Endothelial cell of umbilical vein (primary cell): Measurements from ENCODE around the gene FILIP1. TPM values are rescaled to one million over a fixed set of nuclear protein-coding genes. Genes with fewer than 3 reads are reported as not detected.

Experiments
- BruUV-seq: library from RNA; stranded (reverse); fragments of 400-500 nt; replicated peaks from 2 replicates; lab custom pipeline; 2021; lab: Mats Ljungman, UMichigan
- CTCF ChIA-PET: fragments of 300-600, 350-600 bp; sonication (Branson Sonifier 250); formaldehyde crosslinking; loops from one replicate; lab custom pipeline; 2021; ENCODE audit warnings: antibody characterized with exemption, inconsistent platforms; lab: Charles Lee
- POLR2A ChIA-PET: fragments of 300-600, 350-600 bp; sonication (Branson Sonifier 250); formaldehyde crosslinking; loops from one replicate; lab custom pipeline; 2021; ENCODE audit warnings: antibody characterized with exemption, inconsistent platforms; lab: Charles Lee
- DNase-seq: peaks from one replicate; pipeline ENCODE4 v3.0.0-alpha.2; 2011; ENCODE audit warnings: low read depth, low spot score
- FAIRE-seq: peaks from 2 replicates; lab custom pipeline; 2011; peaks lifted over from hg19 to GRCh38; lab: Jason Lieb, UNC
- H2AFZ ChIP-seq: 2 replicates; pipeline ENCODE4 v1.6.0; 2012; ENCODE audit warnings: low read depth, low read length, control low read depth, inconsistent platforms
- H3K27ac ChIP-seq: 2 replicates; pipeline ENCODE4 v1.5.1; 2011; ENCODE audit warnings: low read depth, mild to moderate bottlenecking, control low read depth, low read length, moderate library complexity; ENCODE audit not compliant: insufficient read depth
- H3K27me3 ChIP-seq, 2 experiments: 2 replicates each; pipeline versions ENCODE4 v1.6.0 to v1.6.1; 2011; ENCODE audit warnings: low read length in 2 of 2, mixed read lengths in 1 of 2; ENCODE audit not compliant: control insufficient read depth in 2 of 2, insufficient read depth in 2 of 2
- H3K36me3 ChIP-seq, 2 experiments: 2 replicates in 1 of 2; 3 replicates in 1 of 2; pipeline ENCODE4 v1.5.1; 2011; ENCODE audit warnings: low read length in 2 of 2, mild to moderate bottlenecking in 1 of 2, moderate library complexity in 1 of 2; ENCODE audit not compliant: control insufficient read depth in 2 of 2, insufficient read depth in 2 of 2; ENCODE audit errors: extremely low read depth in 1 of 2
- H3K4me1 ChIP-seq: 3 replicates; pipeline ENCODE4 v1.5.1; 2011; ENCODE audit warnings: mild to moderate bottlenecking, low read length; ENCODE audit not compliant: control insufficient read depth, insufficient read depth; ENCODE audit errors: extremely low read depth
- H3K4me2 ChIP-seq: 2 replicates; pipeline ENCODE4 v1.6.1; 2011; ENCODE audit warnings: low read length, control low read depth, mixed read lengths; ENCODE audit not compliant: insufficient read depth
- H3K4me3 ChIP-seq, 3 experiments: fragments of 200-600 bp in 1 of 3; sonication (generic), shearing (Covaris generic) in 1 of 3; replicated peaks in 1 of 3; 2 replicates each; pipeline ENCODE4 v1.5.1; 2011 to 2016; ENCODE audit warnings: control low read depth in 3 of 3, low read length in 3 of 3, mild to moderate bottlenecking in 2 of 3, inconsistent platforms in 1 of 3, low read depth in 1 of 3, moderate library complexity in 1 of 3; ENCODE audit not compliant: insufficient read depth in 1 of 3
- H3K79me2 ChIP-seq: 2 replicates; pipeline ENCODE4 v1.6.0; 2012; ENCODE audit warnings: low read length, inconsistent platforms; ENCODE audit not compliant: control insufficient read depth, insufficient read depth
- H3K9ac ChIP-seq: replicated peaks from 2 replicates; pipeline ENCODE3; 2011; ENCODE audit warnings: low read length, control low read depth; ENCODE audit not compliant: insufficient read depth; ENCODE audit errors: extremely low read depth
- H3K9me1 ChIP-seq: replicated peaks from 3 replicates; pipeline ENCODE4 v1.6.0; 2011; ENCODE audit warnings: mild to moderate bottlenecking, low read length; ENCODE audit not compliant: control insufficient read depth, insufficient read depth; ENCODE audit errors: extremely low read depth
- H3K9me3 ChIP-seq: replicated peaks from 2 replicates; pipeline ENCODE4 v1.5.1; 2012; ENCODE audit warnings: low read length, inconsistent platforms; ENCODE audit not compliant: control insufficient read depth, insufficient read depth
- H4K20me1 ChIP-seq: replicated peaks from 2 replicates; pipeline ENCODE3; 2011; ENCODE audit warnings: mild to moderate bottlenecking, low read length; ENCODE audit not compliant: control insufficient read depth, insufficient read depth; ENCODE audit errors: extremely low read depth
- EZH2 ChIP-seq: IDR thresholded peaks from 2 replicates; pipeline ENCODE4 v1.6.1; 2012; ENCODE audit warnings: borderline replicate concordance, low read depth, mild to moderate bottlenecking, moderate library complexity, low read length, inconsistent platforms; ENCODE audit not compliant: severe bottlenecking
- FOS ChIP-seq: IDR thresholded peaks from 2 replicates; pipeline ENCODE4 v1.6.1; 2011; ENCODE audit warnings: mild to moderate bottlenecking, low read length, moderate library complexity, borderline replicate concordance; ENCODE audit not compliant: insufficient read depth
- GATA2 ChIP-seq: IDR thresholded peaks from 2 replicates; pipeline ENCODE4 v1.7.0; 2011; ENCODE audit warnings: low read depth, mild to moderate bottlenecking, moderate library complexity, mixed read lengths, low read length; ENCODE audit not compliant: insufficient read length, insufficient read depth
- JUN ChIP-seq: IDR thresholded peaks from 2 replicates; pipeline ENCODE4 v1.6.1; 2011; ENCODE audit warnings: borderline replicate concordance, low read depth; ENCODE audit not compliant: insufficient read length, insufficient read depth
- MYC ChIP-seq: IDR thresholded peaks from one replicate; pipeline ENCODE4 v1.6.1; 2011; ENCODE audit warnings: mild to moderate bottlenecking, low read depth, low read length
- POLR2A ChIP-seq: IDR thresholded peaks from 2 replicates; pipeline ENCODE4 v1.6.1; 2012; ENCODE audit warnings: low read depth, mild to moderate bottlenecking, control low read depth, low read length
- POLR2AphosphoS5 ChIP-seq: IDR thresholded peaks from 2 replicates; pipeline ENCODE4 v1.6.1; 2012; ENCODE audit warnings: low read depth, mild to moderate bottlenecking, control low read depth, low read length, moderate library complexity; ENCODE audit not compliant: insufficient read depth
- dilution Hi-C: fragments of 300-500 bp; cut with MboI; formaldehyde crosslinking; loops from one replicate; pipeline ENCODE4 v1.15.0; 2019; ENCODE audit warnings: low sequenced_read_pairs; ENCODE audit not compliant: extremely low pct_ligation_motif_present
- intact Hi-C: fragments of 100-400 bp; cut with micrococcal nuclease; formaldehyde crosslinking; loops from one replicate; pipeline ENCODE4 v1.10.0; 2022
- polyA plus RNA-seq, 4 experiments: library from polyadenylated mRNA; depleted of rRNA in 3 of 4; stranded (reverse) in 3 of 4; unstranded in 1 of 4; fragments of >200 nt; gene quantifications; 2 replicates each; pipeline versions ENCODE4 v1.2.1 to v1.2.3, GENCODE V29; 2011 to 2012; ENCODE audit warnings: missing spikeins in 1 of 4
- total RNA-seq: library from RNA; stranded (reverse); gene quantifications from 2 replicates; pipeline ENCODE4 v1.2.3, GENCODE V29; 2021
- TF ChIP-seq, protein P1 (sequence below): IDR thresholded peaks from 2 replicates; pipeline ENCODE4 v1.6.1; 2011; ENCODE audit not compliant: insufficient read depth, insufficient read length
- TF ChIP-seq, protein P2 (sequence below), 2 donors: IDR thresholded peaks; 1 replicate in 1 of 2; 2 replicates in 1 of 2; pipeline ENCODE4 v1.5.1; 2011; ENCODE audit warnings: low read length in 2 of 2, mild to moderate bottlenecking in 2 of 2, moderate library complexity in 2 of 2, control low read depth in 1 of 2, inconsistent platforms in 1 of 2, low read depth in 1 of 2; ENCODE audit not compliant: insufficient read depth in 1 of 2; ENCODE audit errors: extremely low read depth in 1 of 2

FILIP1 gene
- total and polyA plus RNA-seq, 2 donors (not counting 3 experiments of a cell fraction or from before 2014, with no cell fraction given) = 2.8 to 13.7 TPM

DNA sequence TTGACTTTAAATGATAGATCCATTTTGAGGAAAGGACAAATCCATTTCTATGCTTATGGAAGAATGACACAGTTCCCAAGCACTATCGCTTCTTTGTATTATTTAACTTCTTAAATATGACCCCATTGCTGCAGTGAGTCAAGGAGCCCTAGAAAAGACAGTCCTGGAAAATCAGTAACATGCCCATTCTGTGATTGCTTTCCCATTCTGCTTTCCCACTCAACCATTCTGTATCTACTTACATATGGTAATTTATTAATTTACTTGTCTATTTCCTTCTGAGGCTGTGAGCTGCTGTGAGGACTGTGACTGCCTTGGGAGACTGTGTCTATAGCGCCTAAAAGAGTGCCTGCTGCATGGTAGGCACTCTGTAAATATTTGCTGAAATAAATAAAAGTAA lies 123.6 kb downstream of the FILIP1 start:
- Histone ChIP-seq H3K27ac (no peak overlapping the region), H3K9me1 (no peaks in the 10 kb centered on the region), H3K9me3 (no peaks in the 10 kb centered on the region), H3K4me1 (peaks cover 4% of the 10 kb centered on the region), H3K9ac (no peak overlapping the region), H3K4me2 (no peak overlapping the region), H3K79me2 (no peaks in the 10 kb centered on the region), H3K27me3 (no peaks in the 10 kb centered on the region), H3K4me3 (no peak overlapping the region), H3K36me3 (no peaks in the 10 kb centered on the region), H4K20me1 (no peaks in the 10 kb centered on the region), H2AFZ (no peak overlapping the region)
- DNase-seq (no peak), FAIRE-seq (no peak)
- POLR2A ChIA-PET = no interaction called here
- intact Hi-C loops = no loop called here
- TF ChIP-seq, protein P1, sequence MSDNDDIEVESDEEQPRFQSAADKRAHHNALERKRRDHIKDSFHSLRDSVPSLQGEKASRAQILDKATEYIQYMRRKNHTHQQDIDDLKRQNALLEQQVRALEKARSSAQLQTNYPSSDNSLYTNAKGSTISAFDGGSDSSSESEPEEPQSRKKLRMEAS = no peak
- TF ChIP-seq JUN (no peak), EZH2 (no peak), GATA2 (no peak), POLR2AphosphoS5 (no peak), POLR2A (no peak), FOS (no peak), MYC (no peak)
- TF ChIP-seq, protein P2, sequence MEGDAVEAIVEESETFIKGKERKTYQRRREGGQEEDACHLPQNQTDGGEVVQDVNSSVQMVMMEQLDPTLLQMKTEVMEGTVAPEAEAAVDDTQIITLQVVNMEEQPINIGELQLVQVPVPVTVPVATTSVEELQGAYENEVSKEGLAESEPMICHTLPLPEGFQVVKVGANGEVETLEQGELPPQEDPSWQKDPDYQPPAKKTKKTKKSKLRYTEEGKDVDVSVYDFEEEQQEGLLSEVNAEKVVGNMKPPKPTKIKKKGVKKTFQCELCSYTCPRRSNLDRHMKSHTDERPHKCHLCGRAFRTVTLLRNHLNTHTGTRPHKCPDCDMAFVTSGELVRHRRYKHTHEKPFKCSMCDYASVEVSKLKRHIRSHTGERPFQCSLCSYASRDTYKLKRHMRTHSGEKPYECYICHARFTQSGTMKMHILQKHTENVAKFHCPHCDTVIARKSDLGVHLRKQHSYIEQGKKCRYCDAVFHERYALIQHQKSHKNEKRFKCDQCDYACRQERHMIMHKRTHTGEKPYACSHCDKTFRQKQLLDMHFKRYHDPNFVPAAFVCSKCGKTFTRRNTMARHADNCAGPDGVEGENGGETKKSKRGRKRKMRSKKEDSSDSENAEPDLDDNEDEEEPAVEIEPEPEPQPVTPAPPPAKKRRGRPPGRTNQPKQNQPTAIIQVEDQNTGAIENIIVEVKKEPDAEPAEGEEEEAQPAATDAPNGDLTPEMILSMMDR (IDR thresholded peaks at IDR 0.05; ENCODE audit: extremely low read depth in 1 of 2, insufficient read depth in 1 of 2, low read depth in 1 of 2, low read length in 2 of 2) = no peak
- dilution Hi-C loops = no loop called here
- CTCF ChIA-PET = interaction anchor here (1.1 to 2.5 kb wide), 4 partner anchors 8 to 155 kb away, joined by 3 to 27 read pairs (median 3); no protein-coding TSS in a partner anchor
- BruUV-seq = no TSS peak
